ENCODE results near the gene UNC13A.

The UNC13A gene

GRCh38 chr19:17659996-17660395 lies 28.2 kb downstream of the UNC13A start:
- no peak for DNase-seq

- DNase-seq: no peak
These were observed 29.5 kb downstream of the UNC13A start for GRCh38 chr19:17658666-17659065.

GRCh38 chr19:17658240-17658639 lies 29.9 kb downstream of the UNC13A start:
- no peak for DNase-seq

GRCh38 chr19:17656970-17657369 lies 31.2 kb downstream of the UNC13A start:
- DNase-seq: no peak

GRCh38 chr19:17655751-17656472 lies 32.2 kb downstream of the UNC13A start:
- no peak for DNase-seq

GRCh38 chr19:17654993-17655392 lies 33.2 kb downstream of the UNC13A start:
- DNase-seq: no peak

- no peak for DNase-seq
These were observed 35.5 kb downstream of the UNC13A start for GRCh38 chr19:17652627-17653026.

GRCh38 chr19:17648786-17649185 lies 39.4 kb downstream of the UNC13A start:
- no peak for DNase-seq

GRCh38 chr19:17648097-17648660 lies 40.0 kb downstream of the UNC13A start:
- DNase-seq: no peak

- DNase-seq: no peak
These were observed 40.8 kb downstream of the UNC13A start for GRCh38 chr19:17647071-17648020.

- DNase-seq: no peak
These were observed 41.7 kb downstream of the UNC13A start for GRCh38 chr19:17646441-17646840.

GRCh38 chr19:17645339-17645963 lies 42.7 kb downstream of the UNC13A start:
- no peak for DNase-seq

GRCh38 chr19:17642656-17643055 lies 45.5 kb downstream of the UNC13A start:
- no peak for DNase-seq

GRCh38 chr19:17641846-17642245 lies 46.3 kb downstream of the UNC13A start:
- DNase-seq: no peak

GRCh38 chr19:17641181-17641580 lies 47.0 kb downstream of the UNC13A start:
- no peak for DNase-seq

- no peak for DNase-seq
These were observed 54.5 kb downstream of the UNC13A start for GRCh38 chr19:17633700-17634099.

- DNase-seq: no peak
These were observed 55.6 kb downstream of the UNC13A start for GRCh38 chr19:17632577-17632976.

- DNase-seq: no peak
These were observed 58.4 kb downstream of the UNC13A start for GRCh38 chr19:17629760-17630159.

GRCh38 chr19:17627921-17628320 lies 60.2 kb downstream of the UNC13A start:
- no peak for DNase-seq

- no peak for DNase-seq
These were observed 61.0 kb downstream of the UNC13A start for GRCh38 chr19:17627161-17627560.

- DNase-seq: no peak
These were observed 61.6 kb downstream of the UNC13A start for GRCh38 chr19:17626456-17627015.

- no peak for DNase-seq
These were observed 62.2 kb downstream of the UNC13A start for GRCh38 chr19:17625980-17626379.

GRCh38 chr19:17625043-17625442 lies 63.1 kb downstream of the UNC13A start:
- no peak for DNase-seq
